Endothelial cell of hepatic sinusoid (primary cell): ENCODE data around the gene EIF4A3.
"Not testable (repeated sequence)": the region's sequence is repeated elsewhere in the genome, so short reads cannot be mapped to it uniquely, and the experiment has no call there.

Experiments
- in situ Hi-C: cut with HindIII; loops from 2 replicates; pipeline ENCODE4 v1.10.0; 2017; ENCODE audit warnings: low sequenced_read_pairs

Gene EIF4A3

DNA sequence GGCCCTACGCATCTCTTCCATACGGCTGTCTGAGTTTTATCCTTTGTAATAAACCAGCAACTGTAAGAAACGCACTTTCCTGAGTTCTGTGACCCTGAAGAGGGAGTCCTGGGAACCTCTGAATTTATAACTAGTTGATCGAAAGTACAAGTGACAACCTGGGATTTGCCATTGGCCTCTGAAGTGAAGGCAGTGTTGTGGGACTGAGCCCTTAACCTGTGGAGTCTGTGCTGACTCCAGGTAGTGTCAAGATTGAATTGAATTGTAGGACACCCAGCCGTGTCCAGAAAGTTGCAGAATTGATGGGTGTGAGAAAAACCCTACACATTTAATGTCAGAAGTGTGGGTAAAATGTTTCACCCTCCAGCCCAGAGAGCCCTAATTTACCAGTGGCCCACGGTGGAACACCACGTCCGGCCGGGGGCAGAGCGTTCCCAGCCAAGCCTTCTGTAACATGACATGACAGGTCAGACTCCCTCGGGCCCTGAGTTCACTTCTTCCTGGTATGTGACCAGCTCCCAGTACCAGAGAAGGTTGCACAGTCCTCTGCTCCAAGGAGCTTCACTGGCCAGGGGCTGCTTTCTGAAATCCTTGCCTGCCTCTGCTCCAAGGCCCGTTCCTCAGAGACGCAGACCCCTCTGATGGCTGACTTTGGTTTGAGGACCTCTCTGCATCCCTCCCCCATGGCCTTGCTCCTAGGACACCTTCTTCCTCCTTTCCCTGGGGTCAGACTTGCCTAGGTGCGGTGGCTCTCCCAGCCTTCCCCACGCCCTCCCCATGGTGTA, 44.1 kb downstream of the EIF4A3 start:
- in situ Hi-C loops = no loop called here

DNA sequence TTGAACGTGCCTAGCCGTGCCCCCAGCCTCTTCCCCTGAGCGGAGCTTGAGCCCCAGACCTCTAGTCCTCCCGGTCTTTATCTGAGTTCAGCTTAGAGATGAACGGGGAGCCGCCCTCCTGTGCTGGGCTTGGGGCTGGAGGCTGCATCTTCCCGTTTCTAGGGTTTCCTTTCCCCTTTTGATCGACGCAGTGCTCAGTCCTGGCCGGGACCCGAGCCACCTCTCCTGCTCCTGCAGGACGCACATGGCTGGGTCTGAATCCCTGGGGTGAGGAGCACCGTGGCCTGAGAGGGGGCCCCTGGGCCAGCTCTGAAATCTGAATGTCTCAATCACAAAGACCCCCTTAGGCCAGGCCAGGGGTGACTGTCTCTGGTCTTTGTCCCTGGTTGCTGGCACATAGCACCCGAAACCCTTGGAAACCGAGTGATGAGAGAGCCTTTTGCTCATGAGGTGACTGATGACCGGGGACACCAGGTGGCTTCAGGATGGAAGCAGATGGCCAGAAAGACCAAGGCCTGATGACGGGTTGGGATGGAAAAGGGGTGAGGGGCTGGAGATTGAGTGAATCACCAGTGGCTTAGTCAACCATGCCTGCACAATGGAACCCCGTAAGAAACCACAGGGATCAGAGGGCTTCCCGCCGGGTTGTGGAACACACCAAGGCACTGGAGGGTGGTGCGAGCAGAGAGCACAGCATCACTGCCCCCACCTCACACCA, 44.8 kb downstream of the EIF4A3 start:
- in situ Hi-C loops = no loop called here

DNA sequence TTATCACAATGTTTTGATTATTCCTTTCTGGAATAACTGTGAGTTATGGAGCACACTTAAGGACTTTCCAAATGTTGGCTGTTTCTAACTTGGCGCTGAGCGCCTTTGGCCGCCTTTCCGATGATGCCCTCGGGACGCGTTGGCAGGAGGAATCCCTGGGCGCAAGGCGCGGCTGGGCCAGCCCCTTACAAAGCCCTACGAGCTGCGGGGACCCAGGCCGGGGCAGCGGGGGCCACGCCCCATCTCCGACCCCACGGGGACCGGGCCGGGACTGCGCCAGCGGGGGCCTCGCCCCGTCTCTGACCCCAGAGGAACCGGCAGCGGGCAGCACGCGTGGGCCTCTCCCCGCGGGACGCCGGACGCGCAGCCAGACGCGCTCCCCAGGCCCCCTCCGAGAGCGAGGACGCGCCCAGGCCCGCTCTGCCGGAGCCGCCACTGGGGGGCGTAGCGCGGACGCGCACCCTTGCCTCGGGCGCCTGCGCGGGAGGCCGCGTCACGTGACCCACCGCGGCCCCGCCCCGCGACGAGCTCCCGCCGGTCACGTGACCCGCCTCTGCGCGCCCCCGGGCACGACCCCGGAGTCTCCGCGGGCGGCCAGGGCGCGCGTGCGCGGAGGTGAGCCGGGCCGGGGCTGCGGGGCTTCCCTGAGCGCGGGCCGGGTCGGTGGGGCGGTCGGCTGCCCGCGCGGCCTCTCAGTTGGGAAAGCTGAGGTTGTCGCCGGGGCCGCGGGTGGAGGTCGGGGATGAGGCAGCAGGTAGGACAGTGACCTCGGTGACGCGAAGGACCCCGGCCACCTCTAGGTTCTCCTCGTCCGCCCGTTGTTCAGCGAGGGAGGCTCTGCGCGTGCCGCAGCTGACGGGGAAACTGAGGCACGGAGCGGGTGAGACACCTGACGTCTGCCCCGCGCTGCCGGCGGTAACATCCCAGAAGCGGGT, 45.6 kb downstream of the EIF4A3 start, which contains the start of gene GAA:
Gene GAA (plus strand): TSS at position 571 of the 935 bp plus-strand sequence. CDS start 3,006 bp downstream, outside the sequence.
- in situ Hi-C loops = no loop called here

DNA sequence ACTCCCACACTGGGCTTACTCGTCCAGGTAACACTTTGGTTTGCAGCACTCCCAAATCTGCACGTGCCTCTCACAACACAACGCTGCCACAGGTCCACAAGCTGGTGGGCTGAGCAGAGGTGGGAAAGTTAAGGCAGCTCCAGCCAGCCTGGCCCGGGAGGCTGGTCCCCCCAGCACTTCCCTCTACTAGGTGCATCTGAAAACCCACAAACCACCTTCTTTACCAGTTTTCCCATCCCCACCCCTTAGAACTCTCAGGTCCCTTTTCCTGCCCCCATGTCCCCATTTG, 46.9 kb downstream of the EIF4A3 start:
- in situ Hi-C loops = no loop called here

DNA sequence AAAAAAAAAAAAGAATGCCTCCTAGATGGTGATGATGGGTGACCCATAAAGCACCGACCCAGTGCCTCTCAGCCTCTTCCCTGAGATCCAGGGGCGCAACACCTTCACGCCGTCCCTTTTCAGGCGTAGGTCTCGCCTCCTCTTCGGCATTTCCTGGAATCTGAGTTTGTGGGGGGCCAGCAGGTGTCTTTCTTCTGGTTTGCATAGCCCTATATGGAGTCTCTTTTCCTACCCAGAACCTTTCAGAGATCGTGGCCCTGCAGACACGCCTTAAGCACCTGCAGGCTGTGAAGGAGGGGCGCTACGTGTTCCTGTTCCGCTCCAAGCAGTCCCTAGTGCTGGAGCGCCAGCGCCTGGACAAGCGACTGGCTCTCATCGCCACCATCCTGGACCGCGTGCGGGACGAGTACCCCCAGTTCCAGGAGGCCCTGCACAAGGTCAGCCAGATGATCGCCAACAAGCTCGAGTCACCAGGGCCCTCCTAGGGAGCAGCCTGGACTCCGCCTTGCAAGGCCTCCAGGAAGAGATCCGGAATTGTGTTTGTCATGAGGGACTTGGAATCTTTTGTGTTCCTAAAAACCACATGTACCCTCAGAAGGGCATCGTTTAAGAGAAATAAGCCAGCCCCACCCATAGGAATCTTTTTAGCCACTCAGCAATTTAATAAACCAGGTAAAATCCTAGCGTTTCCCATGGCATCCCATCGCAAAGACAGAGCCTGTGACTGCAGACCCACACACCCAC, 47.5 kb downstream of the EIF4A3 start:
- in situ Hi-C loops = no loop called here

DNA sequence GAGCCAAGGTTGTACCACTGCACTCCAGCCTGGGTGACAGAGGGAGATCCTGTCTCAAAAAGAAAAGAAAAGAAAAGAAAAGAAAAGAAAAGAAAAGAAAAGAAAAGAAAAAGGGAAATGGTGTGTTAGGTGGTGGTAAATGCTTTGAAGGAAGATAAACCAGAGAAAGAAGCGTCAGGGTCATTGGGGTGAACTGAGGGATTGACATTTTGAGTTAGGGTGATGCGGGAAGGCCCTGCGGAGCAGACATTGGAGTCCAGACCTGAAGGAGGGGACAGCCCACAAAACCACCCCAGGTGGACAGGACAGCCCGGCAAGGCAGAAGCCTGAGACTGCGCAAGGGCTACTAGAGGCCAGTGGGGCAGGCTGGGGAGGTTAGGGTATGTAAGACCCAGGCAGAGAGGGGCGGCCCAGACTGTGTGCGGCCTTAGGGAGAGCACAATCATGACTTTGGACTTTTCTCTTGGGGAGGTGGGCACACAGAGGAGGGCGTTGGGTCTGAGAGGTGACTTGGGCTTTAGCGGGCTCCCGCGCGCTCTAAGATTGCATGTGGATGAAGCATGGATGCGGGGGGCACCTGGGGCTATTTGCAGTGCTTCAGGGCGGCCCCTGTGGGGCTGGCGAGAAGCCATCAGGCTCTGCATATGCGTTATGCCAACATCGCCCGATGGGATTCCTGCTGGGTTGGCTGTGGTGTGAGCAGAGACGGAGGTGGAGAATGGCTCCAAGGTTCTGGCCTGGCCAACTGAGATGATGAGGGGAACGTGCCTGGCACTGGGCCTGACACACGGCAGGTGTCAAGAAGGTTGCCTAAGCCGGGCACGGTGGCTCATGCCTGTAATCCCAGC, 48.9 kb downstream of the EIF4A3 start:
- in situ Hi-C loops = no loop called here

DNA sequence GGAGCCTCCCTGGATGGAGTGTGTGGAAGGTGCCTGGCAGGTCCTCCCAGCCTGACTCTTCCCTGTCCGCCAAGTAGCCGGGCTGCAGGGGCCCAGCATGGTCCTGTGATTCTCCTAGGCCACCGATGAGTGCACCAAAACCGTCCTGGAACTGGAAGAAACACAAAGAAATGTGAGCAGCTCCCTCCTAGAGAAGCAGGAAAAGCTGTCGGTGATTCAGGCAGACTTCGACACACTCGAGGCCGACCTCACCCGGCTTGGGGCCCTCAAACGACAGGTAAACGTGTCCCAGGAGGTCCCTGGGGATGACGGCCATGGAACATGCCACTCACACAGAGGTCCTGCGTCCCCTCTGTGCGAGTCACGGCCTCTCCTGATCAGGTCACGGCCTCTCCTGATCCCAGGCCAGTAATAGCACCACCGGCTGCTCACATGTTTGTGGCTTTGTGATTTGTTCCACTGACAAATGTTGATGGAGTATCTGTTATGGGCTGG, 49.8 kb downstream of the EIF4A3 start:
- in situ Hi-C loops = no loop called here

DNA sequence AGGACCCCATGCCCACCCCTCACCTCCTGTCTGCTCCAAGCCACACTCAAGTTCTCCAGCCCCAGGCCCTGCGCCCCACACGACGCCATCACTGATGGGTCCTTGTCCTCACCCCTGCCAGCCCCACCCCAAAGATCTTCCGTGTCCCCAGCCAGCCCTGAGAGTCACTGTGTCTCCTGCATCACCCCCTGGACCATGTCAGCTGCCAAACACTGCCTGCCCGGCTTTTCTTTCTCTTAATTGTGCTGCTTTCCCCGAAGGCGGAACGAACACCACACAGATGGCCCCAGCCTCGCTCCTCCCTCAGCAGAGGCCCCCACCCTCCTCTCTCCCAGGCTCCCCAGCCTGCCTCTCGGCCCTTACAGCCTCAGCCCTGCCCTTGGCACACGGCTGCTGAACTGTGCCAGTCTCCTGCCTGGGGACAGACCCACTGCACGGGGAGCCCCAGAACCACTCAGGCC, 50.3 kb downstream of the EIF4A3 start:
- in situ Hi-C loops = no loop called here

DNA sequence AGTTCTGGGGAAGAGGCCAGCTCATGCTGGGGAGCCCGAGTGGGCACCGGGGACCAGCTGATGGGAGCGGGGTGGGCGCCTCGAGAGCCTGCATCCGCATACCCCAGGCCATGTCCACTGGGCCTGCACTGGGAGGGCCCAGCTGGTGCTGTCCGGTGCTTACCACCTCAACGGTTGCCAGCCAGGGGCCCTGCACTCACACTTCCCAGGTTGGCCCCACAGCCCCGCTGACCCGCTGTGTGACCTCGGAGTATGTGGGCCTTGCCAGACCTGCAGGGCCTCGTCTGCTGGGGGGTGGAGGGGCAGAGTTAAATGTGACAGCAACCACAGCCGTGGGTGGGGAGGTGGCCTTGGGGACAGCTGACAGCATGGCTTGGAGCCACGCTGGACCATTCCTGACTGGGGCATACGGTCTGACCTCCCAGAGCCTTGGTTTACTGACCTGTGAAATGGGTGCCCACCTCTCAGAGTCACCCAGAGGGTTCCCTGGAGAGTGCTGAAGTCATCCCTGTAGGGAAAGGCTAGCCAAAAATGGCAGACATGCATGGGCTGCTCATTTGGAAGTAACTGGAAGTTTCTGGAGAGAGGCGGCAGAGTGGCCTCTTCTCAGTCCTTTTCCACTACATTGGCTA, 51.0 kb downstream of the EIF4A3 start:
- in situ Hi-C loops = no loop called here

DNA sequence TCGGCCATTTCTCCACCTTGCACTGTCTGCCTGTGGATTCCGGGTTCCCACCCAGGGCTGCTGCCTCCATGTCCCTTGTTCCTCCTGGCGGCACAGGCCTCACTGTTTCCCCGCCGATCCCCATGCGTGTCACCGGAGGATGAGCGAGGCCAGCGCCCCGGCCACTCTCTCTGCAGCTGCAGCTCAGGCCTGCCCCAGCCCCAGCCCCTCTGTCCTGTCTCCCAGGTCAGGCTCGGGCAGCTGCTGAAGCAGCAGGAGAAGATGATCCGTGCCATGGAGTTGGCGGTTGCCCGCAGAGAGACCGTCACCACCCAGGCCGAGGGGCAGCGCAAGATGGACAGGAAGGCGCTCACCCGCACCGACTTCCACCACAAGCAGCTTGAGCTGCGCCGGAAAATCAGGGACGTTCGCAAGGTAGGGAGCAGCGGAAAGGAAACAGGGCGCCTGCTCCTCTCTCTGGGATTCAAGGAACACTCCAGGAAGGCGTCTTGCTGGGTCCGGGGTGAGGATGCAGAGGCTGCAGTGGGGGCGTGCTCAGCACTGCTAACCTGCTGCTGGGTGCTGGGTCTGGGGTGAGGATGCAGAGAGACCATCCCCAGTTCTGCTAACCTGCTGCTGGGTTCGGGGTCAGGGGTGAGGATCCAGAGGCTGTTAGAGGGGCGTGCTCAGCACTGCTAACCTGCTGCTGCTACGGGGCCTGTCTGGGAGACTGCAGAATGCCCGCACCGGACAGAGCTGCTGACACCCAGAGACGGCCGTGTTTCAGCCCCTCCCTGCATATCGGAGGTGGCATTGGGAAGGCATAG, 51.7 kb downstream of the EIF4A3 start:
- in situ Hi-C loops = no loop called here

DNA sequence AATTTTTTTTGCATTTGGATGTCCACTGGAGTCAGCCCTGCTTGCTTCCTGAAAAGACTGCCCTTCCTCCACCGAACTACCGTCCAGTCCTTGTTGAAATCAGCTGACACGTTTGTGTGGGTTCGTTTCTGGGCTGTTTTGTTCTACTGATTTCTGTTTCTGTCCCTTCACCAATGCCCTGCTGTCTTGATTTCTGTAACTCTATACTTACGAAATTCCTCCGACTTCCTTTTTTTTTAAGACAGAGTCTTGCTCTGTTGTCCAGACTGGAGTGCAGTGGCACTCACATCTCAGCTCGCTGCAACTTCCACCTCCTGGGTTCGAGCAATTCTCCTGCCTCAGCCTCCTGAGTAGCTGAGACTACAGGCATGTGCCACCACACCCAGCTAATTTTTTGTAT, 54.0 kb downstream of the EIF4A3 start:
- in situ Hi-C loops = no loop called here

DNA sequence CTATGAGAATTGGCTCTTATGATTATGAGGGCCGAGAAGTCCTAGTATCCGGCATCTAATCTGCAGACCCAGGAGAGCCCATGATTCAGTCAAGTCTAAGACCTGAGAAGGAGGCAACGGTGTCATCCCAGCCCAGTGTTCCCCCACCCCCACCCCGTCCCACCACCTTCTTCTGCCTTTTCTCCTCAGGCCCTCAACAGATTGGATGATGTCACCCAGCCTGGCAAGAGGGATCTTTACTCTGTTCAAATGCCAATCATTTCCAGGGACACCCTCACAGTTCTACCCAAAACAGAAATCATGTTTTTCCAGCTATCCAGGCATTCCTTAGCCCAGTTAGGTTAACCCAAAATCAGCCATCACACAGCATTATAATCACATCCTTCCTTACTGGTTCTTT, 55.6 kb downstream of the EIF4A3 start:
- in situ Hi-C loops = no loop called here

DNA sequence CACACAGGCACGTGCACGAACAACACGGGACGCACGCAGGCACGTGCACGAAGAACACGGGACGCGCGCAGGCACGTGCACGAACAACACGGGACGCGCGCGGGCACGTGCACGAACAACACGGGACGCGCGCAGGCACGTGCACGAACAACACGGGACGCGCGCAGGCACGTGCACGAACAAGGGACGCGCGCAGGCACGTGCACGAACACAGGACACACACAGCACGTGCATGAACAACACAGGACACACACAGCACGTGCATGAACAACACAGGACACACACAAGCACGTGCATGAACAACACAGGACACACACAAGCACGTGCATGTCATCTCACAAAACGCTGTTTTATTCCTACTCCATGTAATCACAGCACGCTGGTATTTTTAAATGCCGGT, 56.8 kb downstream of the EIF4A3 start:
- in situ Hi-C loops = not testable (repeated sequence)

DNA sequence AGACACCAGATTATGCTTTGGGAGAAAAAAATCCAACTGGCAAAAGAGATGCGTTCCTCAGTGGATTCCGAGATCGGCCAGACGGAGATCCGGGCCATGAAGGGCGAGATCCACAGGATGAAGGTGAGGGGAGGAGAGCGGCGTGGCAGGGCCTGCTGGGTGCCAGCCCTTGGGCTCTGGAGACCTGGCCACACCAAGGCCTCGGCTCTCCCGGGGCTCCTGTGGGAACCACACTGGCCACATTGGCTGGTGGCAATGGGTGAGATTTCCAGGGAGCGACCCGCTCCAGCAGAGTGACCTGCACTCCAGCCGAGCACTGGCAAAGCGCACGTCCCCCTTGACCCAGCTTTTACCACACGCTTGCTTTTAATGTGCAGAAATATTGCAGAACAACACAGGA, 57.2 kb downstream of the EIF4A3 start:
- in situ Hi-C loops = no loop called here

DNA sequence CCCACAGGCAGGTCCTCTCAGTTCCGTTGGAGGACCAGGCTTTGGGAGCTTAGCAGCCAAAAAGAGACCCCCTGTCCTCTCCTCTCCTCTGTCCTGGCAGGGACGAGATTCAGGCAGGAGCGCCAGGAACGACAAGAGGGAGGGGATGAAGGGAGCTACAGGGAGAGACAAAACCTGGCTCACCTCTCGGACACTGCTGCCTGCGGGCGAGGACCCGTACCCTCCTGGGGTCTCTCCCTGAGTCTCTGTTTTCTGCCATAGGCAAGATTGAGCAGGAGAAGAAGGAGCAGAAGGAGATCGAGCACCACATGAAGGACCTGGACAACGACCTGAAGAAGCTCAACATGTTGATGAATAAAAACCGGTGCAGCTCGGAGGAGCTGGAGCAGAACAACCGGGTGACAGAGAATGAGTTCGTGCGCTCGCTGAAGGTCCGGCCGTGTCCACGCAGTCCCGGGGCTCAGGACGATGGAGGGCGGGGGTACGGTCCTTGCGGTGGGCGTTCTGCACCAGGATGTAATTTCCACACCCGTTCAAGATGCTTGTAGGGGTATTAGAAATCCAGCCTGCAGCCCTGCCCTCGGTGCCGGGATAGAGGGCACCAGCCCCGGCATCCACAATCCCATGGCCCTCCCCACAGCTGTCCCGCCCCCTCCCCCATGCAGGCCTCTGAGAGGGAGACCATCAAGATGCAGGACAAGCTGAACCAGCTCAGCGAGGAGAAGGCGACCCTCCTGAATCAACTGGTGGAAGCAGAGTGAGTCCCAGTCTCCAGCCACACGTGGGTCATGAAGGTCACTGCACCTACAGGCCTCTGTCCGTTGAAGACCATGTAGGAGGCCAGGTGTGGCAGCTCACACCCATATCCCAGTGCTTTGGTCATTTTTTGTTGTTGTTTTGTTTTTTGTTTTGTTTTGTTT, 59.3 kb downstream of the EIF4A3 start:
- in situ Hi-C loops = no loop called here

DNA sequence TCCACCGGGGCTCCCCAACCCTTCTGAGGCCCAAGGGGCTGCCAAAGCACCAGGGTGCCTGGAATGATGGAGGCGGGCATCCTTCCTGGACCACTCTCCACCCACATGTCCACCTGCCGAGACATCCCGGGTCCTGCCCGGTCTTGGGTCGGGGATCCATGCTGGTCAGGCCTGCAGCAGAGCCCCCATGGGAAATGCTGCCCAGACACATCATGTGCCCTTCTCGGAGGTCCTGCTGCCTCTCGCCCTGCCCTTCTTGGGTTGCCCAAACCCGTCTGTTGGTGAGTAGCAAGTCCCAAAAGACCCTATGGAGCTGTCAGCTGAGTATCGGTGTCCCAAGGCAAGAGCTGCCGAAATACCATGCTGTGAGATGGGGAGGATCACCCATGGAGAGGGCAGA, 60.3 kb downstream of the EIF4A3 start:
- in situ Hi-C loops = no loop called here

DNA sequence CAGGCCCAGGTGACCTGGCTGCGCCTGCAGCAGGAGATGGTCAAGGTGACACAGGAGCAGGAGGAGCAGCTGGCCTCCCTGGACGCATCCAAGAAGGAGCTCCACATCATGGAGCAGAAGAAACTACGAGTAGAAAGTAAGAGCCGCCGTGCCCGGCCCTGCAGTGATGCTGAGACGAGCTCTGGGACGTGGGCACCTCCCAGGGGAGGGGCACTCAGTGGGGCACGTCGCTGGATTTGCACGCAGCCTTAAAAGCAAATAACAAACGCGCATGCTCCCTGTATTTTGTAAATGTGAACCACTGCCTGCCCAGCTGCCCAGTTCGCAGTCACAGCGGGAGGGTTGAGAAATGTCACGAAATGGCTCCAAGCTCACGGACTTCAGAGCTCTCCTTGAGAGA, 60.8 kb downstream of the EIF4A3 start:
- in situ Hi-C loops = no loop called here
